ENCODE data around the gene KIF14.

GRCh38 chr1:200558866-200559459 is 61.6 kb downstream of the KIF14 start:
- TF ChIP-seq POLR2AphosphoS5 (IDR thresholded peaks at IDR 0.05; ENCODE audit: borderline replicate concordance, low read depth, low read length) (no peak), EZH2 (IDR thresholded peaks at IDR 0.05) (no peak), FOXP2 (optimal IDR thresholded peaks at IDR 0.05; ENCODE audit: control extremely low read depth, extremely low read length, insufficient read depth) (no peak)
